ENCODE measurements around the gene LYRM2. TPM values are rescaled to one million over a fixed set of nuclear protein-coding genes. Genes with fewer than 3 reads are reported as not detected.

The LYRM2 gene
- total RNA-seq, 1 experiment from 2014 or later, result 36.8 TPM

GRCh38 chr6:89553431-89553830 is 85.1 kb downstream of the LYRM2 start:
- intact Hi-C loops (cut with micrococcal nuclease; ENCODE audit: unreplicated experiment), result no loop called here
- CTCF ChIA-PET, result no interaction called here

GRCh38 chr6:89547281-89547680 is 91.3 kb downstream of the LYRM2 start:
- Mint-ChIP-seq H3K36me3 (ENCODE audit: insufficient read depth, unreplicated experiment) (no peaks in the 10 kb centered on the region), H3K4me1 (ENCODE audit: low read depth, unreplicated experiment) (no peaks in the 10 kb centered on the region), H3K27me3 (ENCODE audit: unreplicated experiment) (no peaks in the 10 kb centered on the region), H3K4me3 (ENCODE audit: low read depth, unreplicated experiment) (no peak overlapping the region), H3K27ac (ENCODE audit: unreplicated experiment) (no peak overlapping the region), H3K9me3 (ENCODE audit: low read depth, unreplicated experiment) (no peaks in the 10 kb centered on the region)
- DNase-seq, result no peak
- CTCF ChIA-PET, result no interaction called here
- TF ChIP-seq CTCF (IDR thresholded peaks at IDR 0.05; ENCODE audit: unreplicated experiment), result no peak
- intact Hi-C loops (cut with micrococcal nuclease; ENCODE audit: unreplicated experiment), result no loop called here
- no TSS peak for BruUV-seq (replicated peaks)

More at GRCh38 chr6:89553431-89553830, 85.1 kb downstream of the LYRM2 start:
- H3K9me3 Mint-ChIP-seq (ENCODE audit: low read depth, unreplicated experiment), result peaks cover 9% of the 10 kb centered on the region
- H3K27ac Mint-ChIP-seq (ENCODE audit: unreplicated experiment), result no peak overlapping the region
- H3K4me1 Mint-ChIP-seq (ENCODE audit: low read depth, unreplicated experiment), result no peaks in the 10 kb centered on the region
- no peaks in the 10 kb centered on the region for H3K36me3 Mint-ChIP-seq (ENCODE audit: insufficient read depth, unreplicated experiment)
- no peak overlapping the region for H3K4me3 Mint-ChIP-seq (ENCODE audit: low read depth, unreplicated experiment)
- BruUV-seq (replicated peaks), result no TSS peak
- H3K27me3 Mint-ChIP-seq (ENCODE audit: unreplicated experiment), result peaks cover 30% of the 10 kb centered on the region
- no peak for TF ChIP-seq CTCF (IDR thresholded peaks at IDR 0.05; ENCODE audit: unreplicated experiment)
- DNase-seq, result no peak

- intact Hi-C loops (cut with micrococcal nuclease; ENCODE audit: unreplicated experiment), result no loop called here
- no TSS peak for BruUV-seq (replicated peaks)
- Mint-ChIP-seq H3K27ac (ENCODE audit: unreplicated experiment) (no peak overlapping the region), H3K9me3 (ENCODE audit: low read depth, unreplicated experiment) (no peaks in the 10 kb centered on the region), H3K27me3 (ENCODE audit: unreplicated experiment) (no peaks in the 10 kb centered on the region), H3K4me1 (ENCODE audit: low read depth, unreplicated experiment) (no peaks in the 10 kb centered on the region), H3K4me3 (ENCODE audit: low read depth, unreplicated experiment) (no peak overlapping the region), H3K36me3 (ENCODE audit: insufficient read depth, unreplicated experiment) (no peaks in the 10 kb centered on the region)
- no peak for DNase-seq
- CTCF ChIA-PET, result no interaction called here
- TF ChIP-seq CTCF (IDR thresholded peaks at IDR 0.05; ENCODE audit: unreplicated experiment), result no peak
These were observed 95.7 kb downstream of the LYRM2 start for GRCh38 chr6:89542866-89543265.

GRCh38 chr6:89542081-89542857 is 96.3 kb downstream of the LYRM2 start:
- TF ChIP-seq CTCF (IDR thresholded peaks at IDR 0.05; ENCODE audit: unreplicated experiment), result no peak
- Mint-ChIP-seq H3K4me3 (ENCODE audit: low read depth, unreplicated experiment) (no peak overlapping the region), H3K4me1 (ENCODE audit: low read depth, unreplicated experiment) (no peaks in the 10 kb centered on the region), H3K9me3 (ENCODE audit: low read depth, unreplicated experiment) (no peaks in the 10 kb centered on the region), H3K27ac (ENCODE audit: unreplicated experiment) (no peak overlapping the region), H3K36me3 (ENCODE audit: insufficient read depth, unreplicated experiment) (no peaks in the 10 kb centered on the region), H3K27me3 (ENCODE audit: unreplicated experiment) (no peaks in the 10 kb centered on the region)
- no peak for DNase-seq
- no TSS peak for BruUV-seq (replicated peaks)
- CTCF ChIA-PET, result no interaction called here
- intact Hi-C loops (cut with micrococcal nuclease; ENCODE audit: unreplicated experiment), result no loop called here

Data from Calu3 (cell line).